Tibial nerve (tissue), 4 donors: Measurements from ENCODE around the gene DGKI.

Experiments used
- CTCF ChIP-seq, 5 experiments: fragments of 200-600 bp in 3 of 5; fragments of 450-650 bp in 2 of 5; sonication (generic) in 3 of 5; IDR thresholded peaks; one replicate each; pipeline ENCODE4 v1.5.1; 2016 to 2019; ENCODE audit warnings: antibody characterized with exemption in 5 of 5, mild to moderate bottlenecking in 3 of 5, moderate library complexity in 2 of 5
- EP300 ChIP-seq, 2 donors: sonication (generic); formaldehyde crosslinking; IDR thresholded peaks; one replicate each; pipeline ENCODE4 v1.6.1; 2017; ENCODE audit warnings: antibody characterized with exemption in 2 of 2, mild to moderate bottlenecking in 1 of 2
- POLR2A ChIP-seq, 2 donors: fragments of 450-650 bp; IDR thresholded peaks; one replicate each; pipeline ENCODE4 v1.6.1; 2017; ENCODE audit warnings: antibody characterized with exemption in 2 of 2, mild to moderate bottlenecking in 2 of 2, moderate library complexity in 2 of 2

- TF ChIP-seq CTCF (IDR thresholded peaks at IDR 0.05): no peak
- no peak for TF ChIP-seq EP300 (IDR thresholded peaks at IDR 0.05)
- TF ChIP-seq POLR2A (IDR thresholded peaks at IDR 0.05): no peak
Measured at GRCh38 chr7:137601642-137602041, 245.1 kb downstream of the DGKI start.
